ENCODE data around the gene GJD2. TPM values are rescaled to one million over a fixed set of nuclear protein-coding genes. Genes with fewer than 3 reads are reported as not detected.

GJD2 gene
- polyA plus RNA-seq, 1 experiment, result not detected

GRCh38 chr15:34793901-34794300 is 39.1 kb upstream of the GJD2 start:
- Histone ChIP-seq H3K4me3 (ENCODE audit: low read depth, low read length) (no peak overlapping the region), H3K27me3 (ENCODE audit: control insufficient read depth, insufficient read depth, low read length) (peaks cover 3% of the 10 kb centered on the region; the same call in 1 of the 2 replicates), H3K36me3 (ENCODE audit: control insufficient read depth, insufficient read depth, low read length) (no peaks in the 10 kb centered on the region)
- ChIA-PET CTCF (no interaction called here), POLR2A (no interaction called here)
- DNase-seq (ENCODE audit: low read depth), result no peak
- TF ChIP-seq CTCF (IDR thresholded peaks at IDR 0.05; ENCODE audit: insufficient read depth, low read depth, low read length), result no peak

- ChIA-PET POLR2A (no interaction called here), CTCF (interaction anchor here (0.6 kb wide), 1 partner anchor 23 kb away, joined by 3 read pairs; no protein-coding TSS in a partner anchor)
- Histone ChIP-seq H3K36me3 (ENCODE audit: control insufficient read depth, insufficient read depth, low read length) (no peaks in the 10 kb centered on the region), H3K4me3 (ENCODE audit: low read depth, low read length) (no peak overlapping the region), H3K27me3 (ENCODE audit: control insufficient read depth, insufficient read depth, low read length) (peaks cover 3% of the 10 kb centered on the region; the same call in 1 of the 2 replicates)
- TF ChIP-seq CTCF (IDR thresholded peaks at IDR 0.05; ENCODE audit: insufficient read depth, low read depth, low read length), result no peak
- DNase-seq (ENCODE audit: low read depth), result no peak
These were observed 38.3 kb upstream of the GJD2 start for GRCh38 chr15:34793071-34793470.

GRCh38 chr15:34791701-34792100 is 36.9 kb upstream of the GJD2 start:
- no peak overlapping the region for H3K4me3 ChIP-seq (ENCODE audit: low read depth, low read length)
- ChIA-PET POLR2A (no interaction called here), CTCF (interaction anchor here (0.6 kb wide), 1 partner anchor 39 kb away, joined by 3 read pairs; no protein-coding TSS in a partner anchor)
- no peak for DNase-seq (ENCODE audit: low read depth)
- peaks cover 3% of the 10 kb centered on the region; the same call in 1 of the 2 replicates for H3K27me3 ChIP-seq (ENCODE audit: control insufficient read depth, insufficient read depth, low read length)
- H3K36me3 ChIP-seq (ENCODE audit: control insufficient read depth, insufficient read depth, low read length), result no peaks in the 10 kb centered on the region
- no peak for TF ChIP-seq CTCF (IDR thresholded peaks at IDR 0.05; ENCODE audit: insufficient read depth, low read depth, low read length)

- H3K27me3 ChIP-seq (ENCODE audit: control insufficient read depth, insufficient read depth, low read length), result peaks cover 3% of the 10 kb centered on the region
These were observed 35.3 kb upstream of the GJD2 start for GRCh38 chr15:34790121-34790520.

GRCh38 chr15:34789326-34789725 is 34.5 kb upstream of the GJD2 start:
- ChIA-PET POLR2A (no interaction called here), CTCF (no interaction called here)
- H3K4me3 ChIP-seq (ENCODE audit: low read depth, low read length), result no peak overlapping the region
- H3K36me3 ChIP-seq (ENCODE audit: control insufficient read depth, insufficient read depth, low read length), result no peaks in the 10 kb centered on the region
- DNase-seq (ENCODE audit: low read depth), result no peak
- TF ChIP-seq CTCF (IDR thresholded peaks at IDR 0.05; ENCODE audit: insufficient read depth, low read depth, low read length), result no peak
- H3K27me3 ChIP-seq (ENCODE audit: control insufficient read depth, insufficient read depth, low read length), result peaks cover 2% of the 10 kb centered on the region

More at GRCh38 chr15:34790121-34790520, 35.3 kb upstream of the GJD2 start:
- ChIA-PET CTCF (no interaction called here), POLR2A (no interaction called here)
- no peak for DNase-seq (ENCODE audit: low read depth)
- Histone ChIP-seq H3K4me3 (ENCODE audit: low read depth, low read length) (no peak overlapping the region), H3K36me3 (ENCODE audit: control insufficient read depth, insufficient read depth, low read length) (no peaks in the 10 kb centered on the region)
- TF ChIP-seq CTCF (IDR thresholded peaks at IDR 0.05; ENCODE audit: insufficient read depth, low read depth, low read length), result no peak

Data from BJ (cell line).